ENCODE measurements around the gene ACTR1A.

- no peak for TF ChIP-seq EZH2 (IDR thresholded peaks at IDR 0.05; ENCODE audit: borderline replicate concordance, insufficient read depth, low read depth, low read length, poor library complexity, severe bottlenecking)
- TF ChIP-seq, protein P1, sequence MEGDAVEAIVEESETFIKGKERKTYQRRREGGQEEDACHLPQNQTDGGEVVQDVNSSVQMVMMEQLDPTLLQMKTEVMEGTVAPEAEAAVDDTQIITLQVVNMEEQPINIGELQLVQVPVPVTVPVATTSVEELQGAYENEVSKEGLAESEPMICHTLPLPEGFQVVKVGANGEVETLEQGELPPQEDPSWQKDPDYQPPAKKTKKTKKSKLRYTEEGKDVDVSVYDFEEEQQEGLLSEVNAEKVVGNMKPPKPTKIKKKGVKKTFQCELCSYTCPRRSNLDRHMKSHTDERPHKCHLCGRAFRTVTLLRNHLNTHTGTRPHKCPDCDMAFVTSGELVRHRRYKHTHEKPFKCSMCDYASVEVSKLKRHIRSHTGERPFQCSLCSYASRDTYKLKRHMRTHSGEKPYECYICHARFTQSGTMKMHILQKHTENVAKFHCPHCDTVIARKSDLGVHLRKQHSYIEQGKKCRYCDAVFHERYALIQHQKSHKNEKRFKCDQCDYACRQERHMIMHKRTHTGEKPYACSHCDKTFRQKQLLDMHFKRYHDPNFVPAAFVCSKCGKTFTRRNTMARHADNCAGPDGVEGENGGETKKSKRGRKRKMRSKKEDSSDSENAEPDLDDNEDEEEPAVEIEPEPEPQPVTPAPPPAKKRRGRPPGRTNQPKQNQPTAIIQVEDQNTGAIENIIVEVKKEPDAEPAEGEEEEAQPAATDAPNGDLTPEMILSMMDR (IDR thresholded peaks at IDR 0.05) = no peak
Observed at GRCh38 chr10:102491136-102491535, 11.4 kb downstream of the ACTR1A start.
